HS-5 (cell line): ENCODE data around the gene PTPN6.
A peak's percentile ranks its signal among the peaks of the same experiment; 100 is the strongest.

ENCODE experiments used
- DNase-seq: peaks from one replicate; pipeline ENCODE4 v3.0.0-alpha.2; 2012; ENCODE audit warnings: low read depth

Gene PTPN6

DNA sequence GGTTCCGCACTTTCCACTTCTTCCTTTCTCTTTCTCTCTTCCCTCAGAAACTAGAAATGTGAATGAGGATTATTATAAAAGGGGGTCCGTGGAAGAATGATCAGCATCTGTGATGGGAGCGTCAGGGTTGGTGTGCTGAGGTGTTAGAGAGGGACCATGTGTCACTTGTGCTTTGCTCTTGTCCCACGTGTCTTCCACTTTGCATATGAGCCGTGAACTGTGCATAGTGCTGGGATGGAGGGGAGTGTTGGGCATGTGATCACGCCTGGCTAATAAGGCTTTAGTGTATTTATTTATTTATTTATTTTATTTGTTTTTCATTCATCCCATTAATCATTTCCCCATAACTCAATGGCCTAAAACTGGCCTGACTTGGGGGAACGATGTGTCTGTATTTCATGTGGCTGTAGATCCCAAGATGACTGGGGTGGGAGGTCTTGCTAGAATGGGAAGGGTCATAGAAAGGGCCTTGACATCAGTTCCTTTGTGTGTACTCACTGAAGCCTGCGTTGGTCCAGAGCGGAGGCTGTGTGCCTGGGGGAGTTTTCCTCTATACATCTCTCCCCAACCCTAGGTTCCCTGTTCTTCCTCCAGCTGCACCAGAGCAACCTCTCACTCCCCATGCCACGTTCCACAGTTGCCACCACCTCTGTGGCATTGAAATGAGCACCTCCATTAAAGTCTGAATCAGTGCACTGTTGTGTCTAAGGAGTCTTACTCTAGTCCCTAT lies 28.0 kb upstream of the PTPN6 start:
- DNase-seq = no peak

DNA sequence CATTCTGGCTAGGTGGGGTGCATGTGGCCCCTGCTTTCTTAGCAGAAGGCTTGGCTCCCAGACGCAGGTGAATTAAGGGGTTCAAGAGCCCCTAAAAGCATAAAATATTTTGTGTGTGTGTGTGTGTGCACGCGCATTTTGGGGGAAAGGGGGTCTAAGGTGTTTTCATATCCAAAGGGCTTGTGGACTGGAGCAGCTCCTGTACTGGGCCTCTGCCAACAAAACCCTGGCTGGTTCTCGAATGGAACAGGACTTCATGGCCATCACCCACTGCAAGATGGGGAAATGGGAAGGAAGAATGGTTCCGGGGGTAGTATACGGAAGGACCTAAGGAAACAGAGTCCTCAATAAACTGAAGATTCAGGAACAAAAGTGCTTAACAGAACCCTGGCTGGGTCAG lies 27.3 kb upstream of the PTPN6 start:
- DNase-seq = no peak

DNA sequence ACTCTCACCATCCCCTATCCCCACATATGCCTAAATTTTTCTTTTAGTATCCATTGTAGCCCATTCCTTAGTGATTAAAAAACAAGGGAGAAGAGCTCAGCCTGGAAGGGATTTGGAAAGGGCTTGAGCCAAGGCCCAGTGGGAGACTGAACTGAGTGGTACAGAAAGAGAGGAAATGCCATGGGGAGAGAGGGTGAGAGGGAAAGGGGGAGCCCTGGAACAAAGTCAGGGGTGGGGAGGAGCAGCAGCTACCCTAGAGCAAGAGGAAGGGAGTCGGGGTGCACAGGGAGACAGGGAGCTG lies 26.0 kb upstream of the PTPN6 start:
- DNase-seq = no peak

DNA sequence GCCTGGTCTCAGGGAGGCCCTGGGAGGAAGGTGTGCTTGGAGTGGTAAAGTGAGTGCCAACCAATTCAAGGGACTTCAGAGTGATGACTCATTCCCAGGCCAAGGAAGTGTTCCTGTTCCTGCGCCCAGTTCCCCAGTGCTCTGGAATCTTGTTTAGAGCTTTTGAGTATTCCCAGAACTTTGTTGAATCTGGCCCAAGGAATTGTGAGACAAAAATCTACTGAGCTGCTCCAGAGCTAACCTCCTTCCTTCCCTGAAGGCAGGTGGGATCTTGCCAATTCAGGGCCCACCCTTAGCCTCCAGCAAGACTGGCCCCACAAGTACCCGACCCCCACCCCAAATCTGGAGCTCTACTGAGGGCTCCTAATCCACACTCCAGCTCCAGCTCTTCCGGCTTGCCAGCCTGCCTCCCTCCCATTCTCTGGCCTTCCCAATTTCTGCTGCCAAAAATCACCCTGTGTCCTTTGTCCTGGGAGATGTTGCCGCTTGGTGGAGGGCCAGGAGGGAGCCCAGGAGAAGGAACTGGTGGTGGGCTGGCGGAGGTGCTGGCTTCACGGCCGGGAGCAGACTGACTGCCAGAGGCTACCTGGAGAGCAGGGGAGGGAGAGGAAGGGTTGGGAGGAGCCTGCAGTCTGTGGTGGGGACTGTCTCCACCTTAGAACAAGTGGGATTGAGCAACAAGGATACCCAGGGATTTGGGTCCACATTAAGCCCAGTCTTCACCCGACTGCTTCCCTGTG lies 25.4 kb upstream of the PTPN6 start:
- peak; percentile 80 for DNase-seq

DNA sequence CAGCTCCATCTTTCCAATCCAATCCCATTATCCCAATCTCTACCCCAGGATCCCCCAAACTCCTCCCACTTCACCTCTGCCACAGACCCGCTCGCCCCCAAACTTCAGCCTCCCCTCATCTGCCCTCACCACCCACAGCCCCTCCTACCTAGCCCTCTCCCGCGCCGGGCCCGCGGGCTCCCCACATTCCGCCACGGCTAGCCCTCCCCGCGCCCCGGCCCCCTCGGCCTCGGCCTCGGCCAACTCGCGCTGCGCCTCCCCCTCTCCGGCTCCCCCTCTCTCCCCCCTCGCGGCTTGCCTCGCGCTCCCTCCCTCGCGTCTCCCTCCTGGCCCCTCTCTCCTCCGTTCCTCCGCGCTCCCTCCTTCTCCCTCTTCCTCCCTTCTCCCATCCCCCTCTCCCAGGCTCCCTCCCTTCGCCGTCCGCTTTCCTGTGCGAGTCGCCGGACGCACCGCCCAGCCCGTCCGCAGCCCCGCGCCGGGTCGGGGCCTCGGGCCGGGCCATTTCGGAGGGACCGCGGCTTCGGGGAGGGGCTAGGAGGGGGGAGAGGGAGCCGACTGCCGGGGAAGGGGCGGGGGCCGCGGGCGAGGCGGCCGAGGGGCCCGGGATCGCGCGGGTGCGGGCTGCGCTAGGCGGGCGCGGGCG lies 23.7 kb upstream of the PTPN6 start, which contains the start of gene ATN1:
ATN1 (plus strand) TSS at position 581 of the 643 bp plus-strand sequence. CDS start 6,043 bp downstream, outside the sequence.
- DNase-seq = no peak

DNA sequence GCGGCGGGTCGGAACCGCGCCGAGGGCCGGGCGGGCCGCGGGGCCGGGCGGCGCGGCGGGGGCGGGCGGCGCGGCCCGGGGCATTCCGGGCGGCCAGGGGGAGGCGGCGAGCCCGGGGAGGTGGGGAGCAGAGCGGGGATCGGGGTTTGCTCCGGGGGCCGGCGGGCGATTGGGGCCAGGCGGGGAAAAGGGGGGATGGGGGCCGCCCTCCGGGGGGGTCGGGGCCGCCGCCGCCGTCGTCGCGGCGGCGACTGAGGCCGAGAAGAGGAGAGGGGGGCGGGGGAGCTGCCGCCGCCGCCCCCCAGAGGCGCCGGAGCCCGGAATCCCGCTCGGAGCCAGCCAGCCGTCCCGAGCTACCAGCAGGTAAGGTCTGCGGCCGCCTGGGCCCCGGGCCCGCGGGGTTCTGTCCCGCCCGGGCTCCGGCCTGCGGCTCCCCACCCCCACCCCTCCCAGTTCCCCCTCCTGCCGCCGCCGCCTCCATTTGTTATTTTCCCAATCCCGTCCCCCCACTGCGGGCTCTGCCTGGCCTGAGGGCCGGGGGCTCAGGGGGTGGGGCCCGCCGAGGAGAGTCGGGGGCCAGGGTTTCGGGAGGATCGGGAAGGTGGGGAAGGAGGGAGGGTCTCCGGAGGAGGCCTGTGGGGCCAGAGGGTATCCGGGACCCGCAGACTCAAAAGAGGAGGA lies 23.0 kb upstream of the PTPN6 start:
- no peak for DNase-seq

DNA sequence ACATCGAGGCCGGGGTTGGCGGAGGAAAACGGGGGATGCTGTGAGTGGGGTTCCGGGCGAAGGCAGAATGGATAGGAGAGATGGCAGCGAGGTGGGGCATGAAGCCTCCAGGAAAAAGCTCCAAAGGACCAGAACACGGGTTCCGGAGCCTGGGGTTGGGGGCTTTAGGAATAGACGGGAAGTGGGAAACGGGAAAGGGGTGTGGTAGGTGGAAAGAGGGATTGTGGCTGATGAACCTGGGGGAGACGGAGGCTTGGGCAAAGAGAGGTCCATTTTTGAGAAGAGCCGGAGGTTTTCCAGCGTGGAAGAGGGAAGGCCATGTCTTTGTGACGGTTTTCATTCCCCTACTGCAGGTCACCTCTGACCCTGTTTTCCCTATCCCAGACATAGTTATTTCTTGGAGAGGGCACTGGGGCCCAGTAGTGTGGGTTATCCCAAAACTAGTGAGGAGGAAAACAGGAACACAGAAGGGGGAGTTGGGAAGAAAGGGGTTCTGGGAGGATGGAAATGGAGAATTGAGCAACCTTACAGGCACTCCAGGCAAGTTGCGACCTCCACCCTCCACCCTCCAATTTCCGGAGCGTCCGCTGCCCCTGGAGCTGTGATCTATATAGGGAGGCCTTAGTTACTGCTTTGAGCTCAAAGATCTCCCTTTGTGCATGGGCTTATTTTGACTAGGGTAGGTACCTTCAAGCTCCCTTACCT lies 22.3 kb upstream of the PTPN6 start:
- DNase-seq = no peak

DNA sequence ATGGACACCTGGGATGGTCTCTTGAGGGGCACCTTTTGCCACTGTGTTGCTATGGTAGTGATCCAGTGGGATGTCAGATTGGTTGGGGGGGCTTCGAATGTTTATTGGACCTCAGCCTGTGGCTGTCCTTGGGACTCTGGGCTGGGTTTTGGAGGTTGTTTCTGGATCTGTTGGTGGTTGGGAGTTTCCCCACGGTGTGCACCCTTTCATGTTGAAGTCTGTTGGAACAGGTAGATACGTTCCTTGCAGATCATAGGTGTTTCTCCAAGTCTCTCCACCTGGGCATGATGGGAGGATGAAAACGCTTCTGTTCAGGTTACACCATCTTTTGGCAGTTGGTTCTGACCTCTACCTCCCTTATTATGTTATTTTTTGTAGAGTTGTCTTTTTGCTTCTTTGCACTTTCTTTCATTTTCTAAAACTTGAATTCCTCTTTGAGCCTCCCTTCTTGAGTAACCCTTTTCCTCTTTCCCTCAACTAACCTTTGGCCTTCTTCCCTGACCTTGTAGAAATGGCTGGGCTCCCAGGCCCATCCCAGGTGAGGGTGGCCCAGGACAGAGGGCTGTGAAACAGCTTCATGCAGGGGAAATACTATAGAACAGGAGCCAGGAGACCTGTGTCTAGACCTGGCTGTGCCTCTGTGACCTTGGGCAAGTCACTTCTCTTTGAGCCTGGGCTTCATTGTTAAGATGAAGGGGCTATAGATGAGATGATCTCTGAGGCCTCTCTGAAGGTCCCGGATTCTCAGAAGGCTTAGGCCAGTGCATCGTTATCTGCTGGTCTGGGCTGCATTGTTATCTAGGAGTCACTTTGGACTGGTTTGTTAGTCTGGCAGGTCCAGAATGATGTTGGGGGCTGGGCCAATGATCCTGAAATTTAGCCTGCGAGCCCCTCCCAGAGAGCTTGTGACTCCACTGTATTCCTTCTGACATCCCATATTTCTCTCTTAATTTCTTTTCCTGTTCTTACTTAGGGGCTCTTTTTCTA lies 21.4 kb upstream of the PTPN6 start:
- DNase-seq = no peak

DNA sequence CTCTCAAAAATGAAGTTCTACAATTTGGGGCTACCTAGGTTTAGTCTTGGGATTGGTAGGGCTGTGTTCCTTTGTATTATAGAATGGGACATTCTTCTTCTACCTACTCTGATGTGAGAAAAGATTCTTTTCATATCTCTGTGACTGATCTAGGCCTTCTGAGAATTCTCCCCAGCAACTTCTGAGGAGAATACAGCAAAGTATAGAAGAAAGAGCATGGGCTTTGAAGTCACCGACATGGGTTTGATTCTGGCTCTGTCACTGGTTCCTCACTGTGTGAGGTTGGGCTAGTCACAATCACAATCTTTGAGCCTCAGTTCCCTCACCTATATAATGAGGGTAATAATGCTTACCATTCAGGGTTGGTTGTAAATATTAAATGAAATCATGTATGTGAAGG lies 18.4 kb upstream of the PTPN6 start:
- no peak for DNase-seq

DNA sequence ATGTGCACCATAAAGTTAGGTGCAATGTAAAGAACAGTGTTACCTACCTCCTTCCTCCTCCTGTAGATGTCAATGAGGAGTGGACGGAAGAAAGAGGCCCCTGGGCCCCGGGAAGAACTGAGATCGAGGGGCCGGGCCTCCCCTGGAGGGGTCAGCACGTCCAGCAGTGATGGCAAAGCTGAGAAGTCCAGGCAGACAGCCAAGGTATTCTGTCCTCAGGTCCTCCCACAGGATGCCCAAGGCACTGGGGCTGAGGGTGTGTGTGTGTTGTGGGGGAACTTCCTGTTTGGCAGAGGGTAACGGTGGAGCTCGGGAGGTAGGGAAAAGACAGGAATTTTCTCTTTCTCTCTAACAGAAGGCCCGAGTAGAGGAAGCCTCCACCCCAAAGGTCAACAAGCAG lies 17.0 kb upstream of the PTPN6 start:
- no peak for DNase-seq

DNA sequence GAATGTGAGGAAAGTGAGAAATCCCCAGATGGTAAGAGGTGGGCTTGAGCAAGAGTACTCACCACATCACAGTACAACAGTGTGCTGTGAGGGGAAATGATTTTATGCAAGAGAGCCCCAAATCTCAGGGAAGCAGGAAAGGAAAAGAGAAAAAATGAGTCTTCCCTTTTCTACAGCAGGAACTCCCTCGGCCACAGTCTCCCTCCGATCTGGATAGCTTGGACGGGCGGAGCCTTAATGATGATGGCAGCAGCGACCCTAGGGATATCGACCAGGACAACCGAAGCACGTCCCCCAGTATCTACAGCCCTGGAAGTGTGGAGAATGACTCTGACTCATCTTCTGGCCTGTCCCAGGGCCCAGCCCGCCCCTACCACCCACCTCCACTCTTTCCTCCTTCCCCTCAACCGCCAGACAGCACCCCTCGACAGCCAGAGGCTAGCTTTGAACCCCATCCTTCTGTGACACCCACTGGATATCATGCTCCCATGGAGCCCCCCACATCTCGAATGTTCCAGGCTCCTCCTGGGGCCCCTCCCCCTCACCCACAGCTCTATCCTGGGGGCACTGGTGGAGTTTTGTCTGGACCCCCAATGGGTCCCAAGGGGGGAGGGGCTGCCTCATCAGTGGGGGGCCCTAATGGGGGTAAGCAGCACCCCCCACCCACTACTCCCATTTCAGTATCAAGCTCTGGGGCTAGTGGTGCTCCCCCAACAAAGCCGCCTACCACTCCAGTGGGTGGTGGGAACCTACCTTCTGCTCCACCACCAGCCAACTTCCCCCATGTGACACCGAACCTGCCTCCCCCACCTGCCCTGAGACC lies 15.6 kb upstream of the PTPN6 start:
- DNase-seq = no peak

DNA sequence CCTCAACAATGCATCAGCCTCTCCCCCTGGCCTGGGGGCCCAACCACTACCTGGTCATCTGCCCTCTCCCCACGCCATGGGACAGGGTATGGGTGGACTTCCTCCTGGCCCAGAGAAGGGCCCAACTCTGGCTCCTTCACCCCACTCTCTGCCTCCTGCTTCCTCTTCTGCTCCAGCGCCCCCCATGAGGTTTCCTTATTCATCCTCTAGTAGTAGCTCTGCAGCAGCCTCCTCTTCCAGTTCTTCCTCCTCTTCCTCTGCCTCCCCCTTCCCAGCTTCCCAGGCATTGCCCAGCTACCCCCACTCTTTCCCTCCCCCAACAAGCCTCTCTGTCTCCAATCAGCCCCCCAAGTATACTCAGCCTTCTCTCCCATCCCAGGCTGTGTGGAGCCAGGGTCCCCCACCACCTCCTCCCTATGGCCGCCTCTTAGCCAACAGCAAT lies 14.9 kb upstream of the PTPN6 start:
- no peak for DNase-seq

DNA sequence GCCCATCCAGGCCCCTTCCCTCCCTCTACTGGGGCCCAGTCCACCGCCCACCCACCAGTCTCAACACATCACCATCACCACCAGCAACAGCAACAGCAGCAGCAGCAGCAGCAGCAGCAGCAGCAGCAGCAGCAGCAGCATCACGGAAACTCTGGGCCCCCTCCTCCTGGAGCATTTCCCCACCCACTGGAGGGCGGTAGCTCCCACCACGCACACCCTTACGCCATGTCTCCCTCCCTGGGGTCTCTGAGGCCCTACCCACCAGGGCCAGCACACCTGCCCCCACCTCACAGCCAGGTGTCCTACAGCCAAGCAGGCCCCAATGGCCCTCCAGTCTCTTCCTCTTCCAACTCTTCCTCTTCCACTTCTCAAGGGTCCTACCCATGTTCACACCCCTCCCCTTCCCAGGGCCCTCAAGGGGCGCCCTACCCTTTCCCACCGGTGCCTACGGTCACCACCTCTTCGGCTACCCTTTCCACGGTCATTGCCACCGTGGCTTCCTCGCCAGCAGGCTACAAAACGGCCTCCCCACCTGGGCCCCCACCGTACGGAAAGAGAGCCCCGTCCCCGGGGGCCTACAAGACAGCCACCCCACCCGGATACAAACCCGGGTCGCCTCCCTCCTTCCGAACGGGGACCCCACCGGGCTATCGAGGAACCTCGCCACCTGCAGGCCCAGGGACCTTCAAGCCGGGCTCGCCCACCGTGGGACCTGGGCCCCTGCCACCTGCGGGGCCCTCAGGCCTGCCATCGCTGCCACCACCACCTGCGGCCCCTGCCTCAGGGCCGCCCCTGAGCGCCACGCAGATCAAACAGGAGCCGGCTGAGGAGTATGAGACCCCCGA lies 14.3 kb upstream of the PTPN6 start:
- DNase-seq = no peak

DNA sequence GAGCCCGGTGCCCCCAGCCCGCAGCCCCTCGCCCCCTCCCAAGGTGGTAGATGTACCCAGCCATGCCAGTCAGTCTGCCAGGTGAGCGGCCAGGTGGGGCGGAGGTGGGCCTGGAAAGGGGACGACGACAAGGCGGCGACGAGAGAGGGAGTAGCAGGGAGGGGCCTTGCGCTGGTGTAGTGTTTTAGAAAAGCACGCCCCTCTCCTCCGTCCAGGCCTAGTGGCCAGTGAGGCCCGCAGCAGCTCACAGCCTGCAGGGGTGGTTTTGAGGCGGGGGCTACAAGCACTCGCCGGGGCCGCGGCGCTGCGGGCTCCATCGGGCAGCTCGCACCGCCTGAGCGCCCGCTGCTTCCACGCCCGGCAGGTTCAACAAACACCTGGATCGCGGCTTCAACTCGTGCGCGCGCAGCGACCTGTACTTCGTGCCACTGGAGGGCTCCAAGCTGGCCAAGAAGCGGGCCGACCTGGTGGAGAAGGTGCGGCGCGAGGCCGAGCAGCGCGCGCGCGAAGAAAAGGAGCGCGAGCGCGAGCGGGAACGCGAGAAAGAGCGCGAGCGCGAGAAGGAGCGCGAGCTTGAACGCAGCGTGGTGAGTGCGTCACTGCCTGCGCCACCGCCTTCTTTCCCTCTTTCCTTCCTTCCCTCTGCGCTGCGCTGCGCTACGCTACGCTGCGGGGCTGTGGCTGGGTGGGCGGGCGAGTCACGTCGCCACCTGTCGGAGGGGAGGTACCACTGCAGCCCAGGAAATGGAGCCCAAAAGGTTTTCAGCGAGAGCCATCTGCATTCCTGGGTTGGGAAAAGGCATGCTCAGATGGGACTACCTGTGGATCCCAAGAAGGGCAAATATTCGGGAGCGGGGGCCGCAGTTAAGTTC lies 13.4 kb upstream of the PTPN6 start:
- DNase-seq = peak; percentile 78

DNA sequence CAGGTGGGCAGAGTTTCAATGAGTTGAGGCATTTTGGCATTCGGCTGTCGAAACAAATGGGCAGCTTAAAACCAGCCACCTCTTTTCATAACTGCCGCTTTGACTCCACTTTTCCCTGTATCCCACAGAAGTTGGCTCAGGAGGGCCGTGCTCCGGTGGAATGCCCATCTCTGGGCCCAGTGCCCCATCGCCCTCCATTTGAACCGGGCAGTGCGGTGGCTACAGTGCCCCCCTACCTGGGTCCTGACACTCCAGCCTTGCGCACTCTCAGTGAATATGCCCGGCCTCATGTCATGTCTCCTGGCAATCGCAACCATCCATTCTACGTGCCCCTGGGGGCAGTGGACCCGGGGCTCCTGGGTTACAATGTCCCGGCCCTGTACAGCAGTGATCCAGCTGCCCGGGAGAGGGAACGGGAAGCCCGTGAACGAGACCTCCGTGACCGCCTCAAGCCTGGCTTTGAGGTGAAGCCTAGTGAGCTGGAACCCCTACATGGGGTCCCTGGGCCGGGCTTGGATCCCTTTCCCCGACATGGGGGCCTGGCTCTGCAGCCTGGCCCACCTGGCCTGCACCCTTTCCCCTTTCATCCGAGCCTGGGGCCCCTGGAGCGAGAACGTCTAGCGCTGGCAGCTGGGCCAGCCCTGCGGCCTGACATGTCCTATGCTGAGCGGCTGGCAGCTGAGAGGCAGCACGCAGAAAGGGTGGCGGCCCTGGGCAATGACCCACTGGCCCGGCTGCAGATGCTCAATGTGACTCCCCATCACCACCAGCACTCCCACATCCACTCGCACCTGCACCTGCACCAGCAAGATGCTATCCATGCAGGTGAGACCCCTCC lies 12.6 kb upstream of the PTPN6 start:
- DNase-seq = no peak

DNA sequence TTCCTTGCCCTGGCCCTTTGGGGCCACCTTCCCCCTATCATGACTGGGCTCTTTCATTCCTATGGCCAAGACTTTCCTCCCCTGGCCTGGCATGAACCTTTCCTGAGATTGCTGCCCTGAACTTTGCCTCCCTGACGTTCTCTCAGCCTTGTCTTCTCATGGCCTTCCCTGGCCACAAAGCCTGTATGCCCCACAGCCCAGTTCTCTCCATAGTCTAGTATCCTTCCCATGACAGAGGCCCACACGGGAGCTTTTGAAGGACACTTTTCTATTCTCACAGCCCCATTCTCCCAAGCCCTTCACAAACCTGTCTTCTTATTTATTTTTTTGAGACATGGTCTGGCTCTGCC lies 12.0 kb upstream of the PTPN6 start:
- no peak for DNase-seq

DNA sequence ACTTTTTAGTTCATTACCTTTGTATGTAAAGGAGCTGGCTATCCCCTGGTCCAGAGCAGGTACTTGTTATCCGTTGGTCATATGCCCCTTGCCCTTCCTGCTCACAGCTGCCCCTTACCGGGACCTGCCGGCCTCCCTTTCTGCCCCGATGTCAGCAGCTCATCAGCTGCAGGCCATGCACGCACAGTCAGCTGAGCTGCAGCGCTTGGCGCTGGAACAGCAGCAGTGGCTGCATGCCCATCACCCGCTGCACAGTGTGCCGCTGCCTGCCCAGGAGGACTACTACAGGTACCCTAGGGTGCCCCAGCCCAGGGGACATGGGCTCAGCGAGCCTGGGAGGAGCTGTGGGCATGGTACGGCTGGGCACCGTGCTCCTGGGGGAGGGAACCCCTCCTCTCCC lies 9.9 kb upstream of the PTPN6 start:
- DNase-seq = no peak
